ENCODE data around the gene ASCC3.

Gene ASCC3

GRCh38 chr6:100459592-100460184 lies 421.4 kb downstream of the ASCC3 start:
- Mint-ChIP-seq H3K27me3 (ENCODE audit: low read depth) (no peaks in the 10 kb centered on the region), H3K36me3 (ENCODE audit: low read depth) (peaks cover 20% of the 10 kb centered on the region), H3K4me3 (peak overlapping the region; percentile 51 to 80 (median 75)), H3K9me3 (no peaks in the 10 kb centered on the region), H3K4me1 (peaks cover 24% of the 10 kb centered on the region), H3K27ac (peak overlapping the region; percentile 97 to 98 (median 97))
- no peak for TF ChIP-seq CTCF (IDR thresholded peaks at IDR 0.05; ENCODE audit: unreplicated experiment in 3 of 3)

GRCh38 chr6:100458841-100459591 lies 422.1 kb downstream of the ASCC3 start:
- no peaks in the 10 kb centered on the region for H3K9me3 Mint-ChIP-seq
- H3K4me3 Mint-ChIP-seq, result peak overlapping the region; percentile 51 to 80 (median 75)
- H3K27ac Mint-ChIP-seq, result peak overlapping the region; percentile 97 to 98 (median 97)
- TF ChIP-seq CTCF (IDR thresholded peaks at IDR 0.05; ENCODE audit: unreplicated experiment in 3 of 3), result no peak
- peaks cover 20% of the 10 kb centered on the region for H3K36me3 Mint-ChIP-seq (ENCODE audit: low read depth)
- H3K27me3 Mint-ChIP-seq (ENCODE audit: low read depth), result no peaks in the 10 kb centered on the region
- H3K4me1 Mint-ChIP-seq, result peaks cover 30% of the 10 kb centered on the region
